GM12865 (cell line): ENCODE measurements around the gene CTNS.
A peak's percentile ranks its signal among the peaks of the same experiment; 100 is the strongest.

Experiments
- DNase-seq: peaks from one replicate; pipeline ENCODE4 v3.0.0; 2010; ENCODE audit warnings: low read depth
- H3K4me3 ChIP-seq: 2 replicates; pipeline ENCODE4 v1.5.1; 2011; ENCODE audit warnings: mild to moderate bottlenecking, low read depth, low read length, control low read depth
- CTCF ChIP-seq: IDR thresholded peaks from 2 replicates; pipeline ENCODE4 v1.5.1; 2011; ENCODE audit warnings: low read length, control low read depth, low read depth, inconsistent platforms; ENCODE audit not compliant: insufficient read depth; ENCODE audit errors: missing control alignments

CTNS gene

GRCh38 chr17:3690094-3690715, 53.6 kb downstream of the CTNS start:
- H3K4me3 ChIP-seq = no peak overlapping the region
- no peak for DNase-seq
- TF ChIP-seq CTCF = no peak

- H3K4me3 ChIP-seq = no peak overlapping the region
- peak; percentile 20 for TF ChIP-seq CTCF
- no peak for DNase-seq
Observed at GRCh38 chr17:3691617-3692067, 55.1 kb downstream of the CTNS start.

- DNase-seq = no peak
- H3K4me3 ChIP-seq = no peak overlapping the region
- peak; percentile 3 for TF ChIP-seq CTCF
Observed at GRCh38 chr17:3692346-3692745, 55.8 kb downstream of the CTNS start.

GRCh38 chr17:3693141-3693540, 56.6 kb downstream of the CTNS start:
- peak overlapping the region; percentile 81 for H3K4me3 ChIP-seq
- no peak for TF ChIP-seq CTCF
- no peak for DNase-seq

- H3K4me3 ChIP-seq = peak overlapping the region; percentile 81
- no peak for TF ChIP-seq CTCF
- DNase-seq = peak; percentile 96
Observed at GRCh38 chr17:3693829-3694231, 57.3 kb downstream of the CTNS start.

- TF ChIP-seq CTCF = no peak
- DNase-seq = peak; percentile 51
- peak overlapping the region; percentile 81 for H3K4me3 ChIP-seq
Observed at GRCh38 chr17:3695129-3695722, 58.7 kb downstream of the CTNS start.
